WI38 (cell line): Measurements from ENCODE around the gene FOXL3.

Source experiments
- H3K4me3 ChIP-seq: 2 replicates; pipeline ENCODE4 v1.5.1; 2011; ENCODE audit warnings: low read depth, mild to moderate bottlenecking, control low read depth, low read length
- TF ChIP-seq, protein P1 (sequence below): IDR thresholded peaks from 2 replicates; pipeline ENCODE4 v1.5.1; 2012; ENCODE audit warnings: low read depth, mild to moderate bottlenecking, control low read depth, low read length

FOXL3 gene

GRCh38 chr7:247181-247580 lies 42.8 kb upstream of the FOXL3 start:
- TF ChIP-seq, protein P1, sequence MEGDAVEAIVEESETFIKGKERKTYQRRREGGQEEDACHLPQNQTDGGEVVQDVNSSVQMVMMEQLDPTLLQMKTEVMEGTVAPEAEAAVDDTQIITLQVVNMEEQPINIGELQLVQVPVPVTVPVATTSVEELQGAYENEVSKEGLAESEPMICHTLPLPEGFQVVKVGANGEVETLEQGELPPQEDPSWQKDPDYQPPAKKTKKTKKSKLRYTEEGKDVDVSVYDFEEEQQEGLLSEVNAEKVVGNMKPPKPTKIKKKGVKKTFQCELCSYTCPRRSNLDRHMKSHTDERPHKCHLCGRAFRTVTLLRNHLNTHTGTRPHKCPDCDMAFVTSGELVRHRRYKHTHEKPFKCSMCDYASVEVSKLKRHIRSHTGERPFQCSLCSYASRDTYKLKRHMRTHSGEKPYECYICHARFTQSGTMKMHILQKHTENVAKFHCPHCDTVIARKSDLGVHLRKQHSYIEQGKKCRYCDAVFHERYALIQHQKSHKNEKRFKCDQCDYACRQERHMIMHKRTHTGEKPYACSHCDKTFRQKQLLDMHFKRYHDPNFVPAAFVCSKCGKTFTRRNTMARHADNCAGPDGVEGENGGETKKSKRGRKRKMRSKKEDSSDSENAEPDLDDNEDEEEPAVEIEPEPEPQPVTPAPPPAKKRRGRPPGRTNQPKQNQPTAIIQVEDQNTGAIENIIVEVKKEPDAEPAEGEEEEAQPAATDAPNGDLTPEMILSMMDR, result no peak

GRCh38 chr7:247636-248035 lies 42.3 kb upstream of the FOXL3 start:
- TF ChIP-seq, protein P1, result no peak
- no peak overlapping the region for H3K4me3 ChIP-seq

More at GRCh38 chr7:247181-247580, 42.8 kb upstream of the FOXL3 start:
- no peak overlapping the region for H3K4me3 ChIP-seq

DNA sequence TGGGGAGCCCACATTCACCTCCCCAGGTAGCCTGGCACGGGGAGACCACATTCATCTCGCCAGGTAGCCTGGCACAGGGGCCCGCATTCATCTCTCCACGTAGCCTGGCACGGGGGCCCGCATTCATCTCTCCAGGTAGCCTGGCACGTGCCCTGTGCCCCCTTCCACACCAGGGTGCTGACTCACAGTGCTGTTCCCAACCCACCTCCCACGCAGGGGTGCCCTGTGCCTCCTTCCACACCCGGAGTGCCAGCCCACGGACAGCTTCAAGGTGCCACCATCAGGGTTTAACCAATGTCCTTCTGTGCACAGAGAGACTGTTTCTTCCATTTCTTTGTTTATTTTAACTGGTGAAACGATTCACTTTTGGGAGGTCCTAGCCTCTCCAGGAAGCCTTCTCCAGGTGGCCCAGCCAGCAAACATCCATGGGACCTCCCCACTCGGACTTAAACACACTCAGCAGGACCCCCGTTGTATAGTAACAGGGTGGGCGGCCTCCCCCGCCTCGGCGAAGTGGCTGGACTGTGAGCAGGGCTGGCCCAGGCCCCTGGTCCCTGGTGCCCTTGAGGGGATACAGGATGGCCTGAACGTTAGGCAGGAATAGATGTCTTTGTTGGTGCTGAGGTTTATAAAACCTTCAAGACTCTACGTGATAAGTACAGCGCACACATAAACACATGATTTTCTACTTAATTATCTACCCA lies 41.1 kb upstream of the FOXL3 start:
- TF ChIP-seq, protein P1, result no peak
- H3K4me3 ChIP-seq, result no peak overlapping the region

GRCh38 chr7:249989-250388 lies 40.0 kb upstream of the FOXL3 start:
- TF ChIP-seq, protein P1, result no peak
- H3K4me3 ChIP-seq, result no peak overlapping the region

GRCh38 chr7:250523-250922 lies 39.4 kb upstream of the FOXL3 start:
- H3K4me3 ChIP-seq, result no peak overlapping the region
- TF ChIP-seq, protein P1, result no peak

- TF ChIP-seq, protein P1, result no peak
These were observed 39.0 kb upstream of the FOXL3 start for GRCh38 chr7:251005-251404.

DNA sequence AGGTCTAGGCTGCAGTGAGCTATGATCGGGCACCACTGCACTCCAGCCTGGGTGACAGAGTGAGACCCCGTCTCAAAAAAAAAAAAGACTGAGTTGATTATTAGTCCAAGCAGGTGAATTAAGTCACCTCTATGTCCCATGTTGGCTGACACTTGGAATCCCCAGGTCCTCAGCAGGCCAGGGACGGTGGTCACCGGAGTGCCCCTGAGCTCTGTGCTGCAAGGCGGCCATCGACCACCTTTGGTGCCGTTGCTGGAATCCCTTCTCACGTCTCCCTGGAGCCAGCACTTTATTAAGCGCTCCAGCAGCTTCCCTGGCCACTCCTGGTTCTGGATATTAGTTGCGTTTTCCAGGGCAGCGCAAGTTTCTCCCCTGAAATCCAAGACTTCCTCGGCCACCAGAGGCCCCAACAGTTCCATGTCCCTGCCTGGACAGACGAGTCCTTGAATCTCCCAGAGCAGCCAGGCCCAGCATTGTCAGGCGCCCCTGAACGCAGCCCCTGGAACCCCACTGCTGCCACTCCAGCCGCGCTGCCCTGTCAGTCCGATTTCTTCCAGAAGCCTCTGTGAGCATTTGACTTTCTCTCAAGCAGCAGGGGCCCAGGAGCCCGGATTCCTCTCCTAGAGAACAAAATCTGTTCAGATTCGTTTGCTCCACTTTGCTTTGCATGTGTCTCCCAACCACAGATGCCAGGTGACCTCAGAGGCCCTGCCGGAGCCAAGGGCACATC lies 38.4 kb upstream of the FOXL3 start:
- no peak overlapping the region for H3K4me3 ChIP-seq
- TF ChIP-seq, protein P1, result no peak

More at GRCh38 chr7:251005-251404, 39.0 kb upstream of the FOXL3 start:
- no peak overlapping the region for H3K4me3 ChIP-seq
